Measurements from ENCODE around the gene GOLGB1.

Gene GOLGB1

DNA sequence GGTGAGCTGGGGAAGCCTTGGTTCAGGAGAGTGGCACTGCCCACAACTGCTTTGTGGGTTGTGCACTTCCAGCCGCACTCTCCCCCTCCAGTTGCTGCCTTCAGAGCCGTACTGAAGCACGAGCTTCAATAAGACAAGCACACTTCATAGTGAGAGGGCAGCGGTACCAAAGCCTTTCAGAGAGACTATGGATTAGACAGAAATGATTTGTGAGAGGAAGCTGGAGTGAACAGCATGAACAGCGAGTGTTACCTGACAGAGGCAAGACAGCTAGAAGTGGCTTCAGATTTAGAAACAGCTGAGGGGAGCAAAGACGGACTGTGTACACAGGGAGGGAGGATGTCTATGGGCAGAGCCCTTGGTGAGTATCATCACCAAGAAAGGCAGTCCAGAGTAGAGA lies 119.9 kb downstream of the GOLGB1 start:
- no peak for DNase-seq (ENCODE audit: low read depth in 2 of 2)

- no peak for DNase-seq (ENCODE audit: low read depth in 2 of 2)
These were observed 121.9 kb downstream of the GOLGB1 start for GRCh38 chr3:121627622-121628021.

DNA sequence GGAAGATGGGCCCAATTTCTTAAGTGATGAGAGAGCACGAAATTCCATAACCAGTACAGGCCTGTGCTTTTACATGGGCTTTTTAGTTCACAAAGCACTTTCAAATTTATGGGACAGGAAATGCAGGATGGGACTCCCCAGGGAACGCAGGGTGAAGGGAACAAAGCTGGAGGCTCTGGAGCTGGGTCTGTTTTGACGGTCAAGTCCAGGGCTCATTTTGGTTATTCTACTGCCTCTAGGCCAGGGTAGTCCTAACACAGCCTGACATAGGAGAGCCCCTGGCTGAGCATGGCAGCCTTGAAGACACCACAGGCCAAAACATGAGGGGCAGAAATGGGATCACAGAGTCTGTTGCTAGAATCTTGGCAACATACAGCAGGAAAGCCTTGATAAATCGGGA lies 122.3 kb downstream of the GOLGB1 start:
- DNase-seq (ENCODE audit: low read depth in 2 of 2) = no peak

GRCh38 chr3:121626495-121626894 lies 123.0 kb downstream of the GOLGB1 start:
- DNase-seq (ENCODE audit: low read depth in 2 of 2) = no peak

GRCh38 chr3:121624147-121624899 lies 125.2 kb downstream of the GOLGB1 start:
- no peak for DNase-seq (ENCODE audit: low read depth in 2 of 2)

GRCh38 chr3:121621491-121621890 lies 128.1 kb downstream of the GOLGB1 start:
- DNase-seq (ENCODE audit: low read depth in 2 of 2) = no peak

- no peak for DNase-seq (ENCODE audit: low read depth in 2 of 2)
These were observed 129.8 kb downstream of the GOLGB1 start for GRCh38 chr3:121619691-121620090.

All from stimulated activated CD4-positive, alpha-beta T cell treated with anti-CD3 and anti-CD28 coated beads, Interleukin-15, amount 100 ng/mL, for 48 hours (primary cell).